Astrocyte (in vitro differentiated cells and primary cell): ENCODE data around the gene USP6NL. TPM values are rescaled to one million over a fixed set of nuclear protein-coding genes. Genes with fewer than 3 reads are reported as not detected.
"Not testable (repeated sequence)": the region's sequence is repeated elsewhere in the genome, so short reads cannot be mapped to it uniquely, and the experiment has no call there.

ENCODE experiments used
- DNase-seq: peaks from one replicate; pipeline ENCODE4 v3.0.0-alpha.2; 2010; ENCODE audit warnings: low read depth
- FAIRE-seq: peaks from 2 replicates; lab custom pipeline; 2011; peaks lifted over from hg19 to GRCh38; lab: Jason Lieb, UNC
- H2AFZ ChIP-seq: 2 replicates; pipeline ENCODE4 v1.6.0; 2012; ENCODE audit warnings: low read depth, low read length, inconsistent platforms
- H3K27ac ChIP-seq: 2 replicates; pipeline ENCODE4 v1.5.1; 2011; ENCODE audit warnings: low read depth, low read length, inconsistent platforms
- H3K27me3 ChIP-seq: 2 replicates; pipeline ENCODE4 v1.6.0; 2011; ENCODE audit warnings: low read length, inconsistent platforms; ENCODE audit not compliant: insufficient read depth
- H3K36me3 ChIP-seq: 2 replicates; pipeline ENCODE4 v1.5.1; 2011; ENCODE audit warnings: low read length, inconsistent platforms; ENCODE audit not compliant: insufficient read depth
- H3K4me1 ChIP-seq: 2 replicates; pipeline ENCODE4 v1.5.1; 2011; ENCODE audit warnings: low read length, inconsistent platforms; ENCODE audit not compliant: insufficient read depth
- H3K4me2 ChIP-seq: 2 replicates; pipeline ENCODE4 v1.6.0; 2012; ENCODE audit warnings: low read length, inconsistent platforms
- H3K4me3 ChIP-seq: 2 replicates; pipeline ENCODE4 v1.5.1; 2011; ENCODE audit warnings: low read depth, mild to moderate bottlenecking, low read length, inconsistent platforms; ENCODE audit not compliant: insufficient read depth
- H3K79me2 ChIP-seq: 2 replicates; pipeline ENCODE4 v1.6.0; 2012; ENCODE audit warnings: mild to moderate bottlenecking, low read length, inconsistent platforms; ENCODE audit not compliant: insufficient read depth
- H3K9ac ChIP-seq: 2 replicates; pipeline ENCODE4 v1.6.0; 2012; ENCODE audit warnings: mild to moderate bottlenecking, low read length, inconsistent platforms
- H3K9me3 ChIP-seq: 2 replicates; pipeline ENCODE4 v1.5.1; 2012; ENCODE audit warnings: low read depth, mild to moderate bottlenecking, low read length, inconsistent platforms; ENCODE audit not compliant: insufficient read depth
- H4K20me1 ChIP-seq: 2 replicates; pipeline ENCODE4 v1.6.0; 2012; ENCODE audit warnings: low read length, inconsistent platforms; ENCODE audit not compliant: insufficient read depth
- H3K27ac Mint-ChIP-seq: one replicate; pipeline ENCODE4 v1.8.0; 2021; ENCODE audit warnings: mild to moderate bottlenecking, mixed read lengths; ENCODE audit not compliant: unreplicated experiment
- H3K27me3 Mint-ChIP-seq: one replicate; pipeline ENCODE4 v1.8.0; 2021; ENCODE audit warnings: low read depth, mixed read lengths; ENCODE audit not compliant: unreplicated experiment
- H3K36me3 Mint-ChIP-seq: one replicate; pipeline ENCODE4 v1.8.0; 2021; ENCODE audit warnings: low read depth, mixed read lengths; ENCODE audit not compliant: unreplicated experiment
- H3K4me1 Mint-ChIP-seq: one replicate; pipeline ENCODE4 v1.8.0; 2021; ENCODE audit warnings: low read depth, mixed read lengths; ENCODE audit not compliant: unreplicated experiment
- H3K4me3 Mint-ChIP-seq: one replicate; pipeline ENCODE4 v1.8.0; 2021; ENCODE audit warnings: mild to moderate bottlenecking, moderate library complexity, mixed read lengths; ENCODE audit not compliant: unreplicated experiment
- H3K9me3 Mint-ChIP-seq: one replicate; pipeline ENCODE4 v1.8.0; 2021; ENCODE audit warnings: mild to moderate bottlenecking, mixed read lengths; ENCODE audit not compliant: unreplicated experiment
- EZH2 ChIP-seq: IDR thresholded peaks from 2 replicates; pipeline ENCODE4 v1.6.1; 2012; ENCODE audit warnings: mild to moderate bottlenecking, low read length, inconsistent platforms; ENCODE audit not compliant: insufficient read depth
- total RNA-seq: library from RNA; stranded (reverse); gene quantifications from 2 replicates; pipeline ENCODE4 v1.2.1, GENCODE V29; 2021
- TF ChIP-seq, protein P1 (sequence below): IDR thresholded peaks from 2 replicates; pipeline ENCODE4 v1.5.1; 2011; ENCODE audit warnings: low read depth, mild to moderate bottlenecking, inconsistent platforms, low read length, moderate library complexity; ENCODE audit not compliant: insufficient read depth

USP6NL gene
- total RNA-seq, 1 donor from 2014 or later = 16.6 TPM

GRCh38 chr10:11437391-11438142 lies 173.9 kb downstream of the USP6NL start:
- TF ChIP-seq EZH2 = no peak
- TF ChIP-seq, protein P1, sequence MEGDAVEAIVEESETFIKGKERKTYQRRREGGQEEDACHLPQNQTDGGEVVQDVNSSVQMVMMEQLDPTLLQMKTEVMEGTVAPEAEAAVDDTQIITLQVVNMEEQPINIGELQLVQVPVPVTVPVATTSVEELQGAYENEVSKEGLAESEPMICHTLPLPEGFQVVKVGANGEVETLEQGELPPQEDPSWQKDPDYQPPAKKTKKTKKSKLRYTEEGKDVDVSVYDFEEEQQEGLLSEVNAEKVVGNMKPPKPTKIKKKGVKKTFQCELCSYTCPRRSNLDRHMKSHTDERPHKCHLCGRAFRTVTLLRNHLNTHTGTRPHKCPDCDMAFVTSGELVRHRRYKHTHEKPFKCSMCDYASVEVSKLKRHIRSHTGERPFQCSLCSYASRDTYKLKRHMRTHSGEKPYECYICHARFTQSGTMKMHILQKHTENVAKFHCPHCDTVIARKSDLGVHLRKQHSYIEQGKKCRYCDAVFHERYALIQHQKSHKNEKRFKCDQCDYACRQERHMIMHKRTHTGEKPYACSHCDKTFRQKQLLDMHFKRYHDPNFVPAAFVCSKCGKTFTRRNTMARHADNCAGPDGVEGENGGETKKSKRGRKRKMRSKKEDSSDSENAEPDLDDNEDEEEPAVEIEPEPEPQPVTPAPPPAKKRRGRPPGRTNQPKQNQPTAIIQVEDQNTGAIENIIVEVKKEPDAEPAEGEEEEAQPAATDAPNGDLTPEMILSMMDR = no peak
- H4K20me1 ChIP-seq = no peaks in the 10 kb centered on the region
- no peaks in the 10 kb centered on the region for H3K9me3 ChIP-seq
- H2AFZ ChIP-seq = no peak overlapping the region
- H3K4me1 ChIP-seq = no peaks in the 10 kb centered on the region
- no peak for DNase-seq
- H3K27ac ChIP-seq = no peak overlapping the region
- H3K27ac Mint-ChIP-seq = no peak overlapping the region
- H3K9me3 Mint-ChIP-seq = no peaks in the 10 kb centered on the region
- no peak overlapping the region for H3K4me2 ChIP-seq
- peaks cover 2% of the 10 kb centered on the region for H3K36me3 Mint-ChIP-seq
- H3K27me3 ChIP-seq = peaks cover 2% of the 10 kb centered on the region
- no peaks in the 10 kb centered on the region for H3K36me3 ChIP-seq
- H3K79me2 ChIP-seq = no peaks in the 10 kb centered on the region
- H3K4me3 ChIP-seq = no peak overlapping the region
- H3K9ac ChIP-seq = no peak overlapping the region
- H3K4me3 Mint-ChIP-seq = no peak overlapping the region
- no peak for FAIRE-seq
- H3K4me1 Mint-ChIP-seq = no peaks in the 10 kb centered on the region
- H3K27me3 Mint-ChIP-seq = peaks cover 28% of the 10 kb centered on the region

GRCh38 chr10:11436445-11436844 lies 175.0 kb downstream of the USP6NL start:
- not testable (repeated sequence) for H3K4me3 Mint-ChIP-seq, FAIRE-seq, H3K36me3 Mint-ChIP-seq, H3K36me3 ChIP-seq, H3K27me3 ChIP-seq, H3K27ac ChIP-seq, H3K9me3 Mint-ChIP-seq, DNase-seq, H3K4me3 ChIP-seq, H4K20me1 ChIP-seq, H3K4me1 Mint-ChIP-seq, H3K79me2 ChIP-seq, H3K9me3 ChIP-seq, H3K9ac ChIP-seq, H3K4me2 ChIP-seq, H3K27ac Mint-ChIP-seq, H3K4me1 ChIP-seq, H2AFZ ChIP-seq
- H3K27me3 Mint-ChIP-seq = peaks cover 28% of the 10 kb centered on the region

- Histone ChIP-seq H3K79me2 (no peaks in the 10 kb centered on the region), H3K4me1 (no peaks in the 10 kb centered on the region), H3K9ac (no peak overlapping the region), H2AFZ (no peak overlapping the region), H3K36me3 (no peaks in the 10 kb centered on the region), H3K27me3 (peaks cover 2% of the 10 kb centered on the region), H4K20me1 (no peaks in the 10 kb centered on the region), H3K27ac (no peak overlapping the region), H3K4me2 (no peak overlapping the region), H3K9me3 (no peaks in the 10 kb centered on the region), H3K4me3 (no peak overlapping the region)
- no peak overlapping the region for H3K27ac Mint-ChIP-seq
- H3K36me3 Mint-ChIP-seq = peaks cover under 1% of the 10 kb centered on the region
- DNase-seq (no peak), FAIRE-seq (no peak)
- TF ChIP-seq EZH2 = no peak
- TF ChIP-seq, protein P1 = no peak
- H3K9me3 Mint-ChIP-seq = no peaks in the 10 kb centered on the region
- no peak overlapping the region for H3K4me3 Mint-ChIP-seq
- peaks cover 27% of the 10 kb centered on the region for H3K27me3 Mint-ChIP-seq
- no peaks in the 10 kb centered on the region for H3K4me1 Mint-ChIP-seq
Measured at GRCh38 chr10:11435581-11435981, 175.9 kb downstream of the USP6NL start.
